HuH-7.5 (cell line): ENCODE measurements around the gene PROSER3.
"Not testable (repeated sequence)": the region's sequence is repeated elsewhere in the genome, so short reads cannot be mapped to it uniquely, and the experiment has no call there.

ENCODE experiments used
- DNase-seq: peaks from one replicate; pipeline ENCODE4 v3.0.0; 2011; ENCODE audit warnings: low spot score

Gene PROSER3

DNA sequence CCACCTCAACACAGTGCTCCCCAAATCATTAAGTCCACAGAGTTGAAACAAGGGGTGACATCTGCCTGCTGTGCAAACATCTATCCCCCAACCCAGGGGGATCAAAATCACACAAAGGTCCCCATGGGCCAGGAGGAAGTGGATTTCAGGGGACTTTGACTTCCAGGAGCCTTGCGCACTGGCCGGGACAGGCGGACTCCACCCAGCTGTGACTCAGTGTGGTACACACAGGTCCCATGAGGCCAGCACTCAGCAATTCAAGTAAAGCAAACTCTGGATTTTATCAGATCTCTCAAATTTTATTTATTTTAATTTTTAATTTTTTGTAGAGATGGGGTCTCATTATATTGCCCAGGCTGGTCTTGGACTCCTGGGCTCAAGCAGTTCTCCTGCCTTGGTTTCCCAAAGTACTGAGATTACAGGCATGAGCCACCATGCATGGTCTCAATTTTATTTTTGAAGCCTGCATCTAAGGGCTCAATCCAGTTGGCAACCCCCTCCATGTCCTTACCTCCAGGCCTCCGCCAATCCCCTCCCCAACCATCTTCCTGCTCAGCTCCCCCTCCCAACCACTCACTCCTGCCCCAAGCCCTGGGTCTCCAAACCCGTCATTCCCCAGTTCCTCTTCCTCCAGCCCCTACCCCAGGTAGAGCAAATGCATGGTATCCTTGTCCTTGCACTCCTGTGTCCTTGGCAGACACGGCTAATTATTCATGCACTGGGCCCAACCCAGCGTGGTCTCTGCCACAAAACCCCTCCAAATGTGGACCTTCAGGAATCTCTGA lies 35.6 kb downstream of the PROSER3 start:
- DNase-seq = no peak

GRCh38 chr19:35795564-35795963 lies 37.6 kb downstream of the PROSER3 start:
- not testable (repeated sequence) for DNase-seq

GRCh38 chr19:35796645-35797542 lies 38.9 kb downstream of the PROSER3 start:
- DNase-seq = no peak

- DNase-seq = no peak
Measured at GRCh38 chr19:35797663-35798062, 39.7 kb downstream of the PROSER3 start.

- DNase-seq = no peak
Measured at GRCh38 chr19:35801828-35802227, 43.9 kb downstream of the PROSER3 start.

- DNase-seq = no peak
Measured at GRCh38 chr19:35805526-35806102, 47.6 kb downstream of the PROSER3 start.

DNA sequence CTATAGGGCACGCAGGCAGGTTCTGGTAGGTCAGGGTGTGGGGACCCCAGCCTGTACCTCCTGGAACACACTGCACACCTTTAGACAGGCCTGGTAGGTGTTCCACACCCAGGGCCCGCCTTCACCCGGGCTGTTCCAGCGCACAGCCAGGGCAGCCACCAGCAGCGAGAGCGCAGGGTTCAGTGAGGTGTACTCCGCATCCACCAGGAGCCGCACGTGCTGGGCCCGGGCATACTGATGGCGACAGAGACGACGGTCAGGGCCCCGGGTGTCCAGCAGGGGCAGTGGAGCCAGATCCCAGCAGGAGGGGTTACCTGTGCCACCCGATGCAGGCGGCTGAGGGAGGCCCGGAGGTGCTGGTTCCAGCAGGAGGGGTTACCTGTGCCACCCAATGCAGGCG lies 48.6 kb downstream of the PROSER3 start:
- DNase-seq = no peak

- DNase-seq = no peak
Measured at GRCh38 chr19:35807633-35808032, 49.7 kb downstream of the PROSER3 start.

DNA sequence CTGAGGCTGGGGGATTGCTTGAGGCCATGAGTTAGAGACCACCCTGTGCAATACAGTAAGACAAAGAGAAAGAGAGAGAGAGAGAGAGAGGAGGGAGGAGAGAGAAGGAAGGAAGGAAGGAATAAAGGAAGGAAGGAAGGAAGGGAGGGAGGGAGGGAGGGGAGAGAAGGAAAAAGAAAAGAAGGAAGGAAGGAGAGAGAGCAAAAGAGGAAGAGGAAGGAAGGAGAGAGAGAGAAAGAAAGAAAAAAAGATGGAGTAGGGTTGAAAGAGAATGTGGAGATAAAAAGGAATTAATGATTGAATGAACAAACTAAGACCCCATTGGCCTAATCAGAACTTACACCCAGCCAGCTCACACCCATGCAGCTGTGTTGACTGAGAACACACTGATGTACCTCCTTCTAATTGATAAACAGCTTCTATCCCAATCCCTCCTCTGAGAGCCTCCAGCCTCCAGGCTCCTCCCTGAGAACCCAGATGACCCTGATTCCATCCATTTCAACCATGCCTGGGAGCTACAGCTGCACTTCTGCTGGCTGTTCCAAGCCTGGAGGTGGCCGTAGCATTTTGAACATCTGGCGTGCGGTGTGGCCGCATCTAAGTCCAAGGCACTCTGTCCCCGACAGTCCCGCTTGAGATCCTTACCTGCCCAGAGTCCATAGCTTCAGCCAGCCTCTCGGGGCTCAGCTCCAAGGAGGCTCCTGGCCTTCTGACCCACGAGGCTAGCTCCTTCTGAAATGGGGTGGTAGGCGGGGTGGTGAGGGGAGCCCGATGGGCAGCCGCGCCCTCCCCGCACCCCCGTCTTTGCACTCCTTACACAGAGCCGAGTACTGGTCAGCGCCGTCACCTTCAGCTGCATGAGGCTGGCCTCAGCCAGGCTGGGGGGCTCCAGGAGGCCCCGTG lies 53.6 kb downstream of the PROSER3 start:
- DNase-seq = no peak

DNA sequence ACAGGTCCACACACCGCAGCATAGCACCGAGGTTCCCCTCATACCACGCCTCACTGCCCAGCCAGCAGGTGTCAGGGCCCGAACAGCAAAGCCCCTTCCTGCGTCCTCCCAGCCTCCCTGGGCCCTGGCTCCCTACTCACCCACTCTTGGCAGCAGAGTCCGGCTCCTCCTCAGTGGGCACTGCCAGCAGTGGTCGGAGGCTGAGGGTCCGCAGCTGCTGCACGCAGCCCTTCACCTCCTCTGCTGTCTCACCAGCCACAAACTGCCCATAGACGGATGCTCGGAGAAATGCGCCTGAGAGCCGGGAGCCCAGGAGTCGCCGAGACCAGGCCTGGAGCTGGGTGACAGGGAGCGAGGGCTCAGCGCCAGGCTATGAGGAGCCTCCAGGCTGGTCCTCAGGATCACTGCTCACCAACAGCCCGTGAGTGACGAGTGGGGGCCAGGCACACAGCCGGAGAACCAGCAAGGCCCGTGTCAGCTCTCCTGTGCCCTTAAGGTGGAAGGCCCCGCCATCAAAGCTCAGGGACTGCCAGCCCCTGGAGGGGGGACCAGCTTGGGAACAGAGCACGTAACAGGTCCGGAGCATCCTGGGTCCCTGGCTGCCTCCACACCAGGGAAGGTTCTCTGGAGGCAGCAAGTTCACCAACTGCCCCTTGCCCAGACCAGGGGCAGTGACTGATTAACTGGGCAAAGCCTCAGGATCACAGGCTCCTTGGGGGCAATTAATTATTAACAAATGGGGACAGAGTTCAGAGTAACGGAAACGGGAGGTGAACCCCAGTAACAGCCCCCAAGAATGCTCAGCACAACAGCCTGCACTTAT lies 54.5 kb downstream of the PROSER3 start, which contains the start of gene PRODH2:
Gene PRODH2, minus strand, starts transcription at position 626 of the 823 bp plus-strand sequence. Its CDS starts 40 bp downstream, at position 586.
- no peak for DNase-seq

- no peak for DNase-seq
Measured at GRCh38 chr19:35813043-35813890, 55.3 kb downstream of the PROSER3 start.

- DNase-seq = no peak
Measured at GRCh38 chr19:35816262-35816661, 58.3 kb downstream of the PROSER3 start.

DNA sequence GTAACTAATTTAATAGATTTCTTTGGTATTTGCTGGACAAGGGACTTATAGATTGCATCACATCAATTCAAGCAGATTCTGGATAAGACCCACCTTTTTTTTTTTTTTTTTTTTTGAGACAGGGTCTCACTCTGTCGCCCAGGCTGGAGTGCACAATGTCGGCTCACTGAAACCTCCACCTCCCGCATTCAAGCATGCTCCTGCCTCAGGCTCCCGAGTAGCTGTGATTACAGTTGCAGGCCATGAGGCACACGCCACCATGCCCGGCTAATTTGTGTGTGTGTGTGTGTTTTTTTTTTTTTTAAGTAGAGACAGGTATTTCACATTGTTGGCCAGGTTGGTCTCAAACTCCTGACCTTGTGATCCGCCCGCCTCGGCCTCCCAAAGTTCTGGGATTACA lies 58.9 kb downstream of the PROSER3 start:
- DNase-seq = no peak

DNA sequence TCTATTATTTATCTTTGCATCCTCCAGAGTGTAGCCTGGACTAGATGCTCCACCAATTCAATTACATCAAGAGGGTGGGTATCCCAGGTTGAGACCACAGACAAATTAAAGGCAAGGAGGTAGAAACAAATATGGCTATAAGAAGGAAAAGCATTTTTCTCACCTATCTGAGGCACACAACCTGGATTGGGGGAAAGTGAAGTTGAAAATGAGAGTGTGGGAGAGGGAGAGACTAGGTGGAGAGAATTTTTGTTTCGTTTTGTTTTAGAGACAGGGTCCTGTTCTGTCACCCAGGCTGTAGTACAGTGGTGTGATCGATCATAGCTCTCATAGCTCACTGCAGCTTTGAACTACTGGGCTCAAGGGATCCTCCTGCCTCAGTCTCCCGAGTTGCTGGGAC lies 60.5 kb downstream of the PROSER3 start:
- no peak for DNase-seq
